DOHH2 (cell line): ENCODE results near the gene MGMT.

Experiments used
- EZH2phosphoT487 ChIP-seq: fragments of 200-600 bp; sonication (generic); IDR thresholded peaks from 2 replicates; pipeline ENCODE4 v1.6.1; 2017; ENCODE audit warnings: borderline replicate concordance, mild to moderate bottlenecking, antibody characterized with exemption, low read length, moderate library complexity, mixed read lengths
- TF ChIP-seq, protein P1 (sequence below): fragments of 200-600 bp; sonication (generic); IDR thresholded peaks from one replicate; pipeline ENCODE4 v1.5.1; 2014; ENCODE audit warnings: antibody characterized with exemption, mild to moderate bottlenecking, low read depth, low read length; ENCODE audit not compliant: poor library complexity, severe bottlenecking

DNA sequence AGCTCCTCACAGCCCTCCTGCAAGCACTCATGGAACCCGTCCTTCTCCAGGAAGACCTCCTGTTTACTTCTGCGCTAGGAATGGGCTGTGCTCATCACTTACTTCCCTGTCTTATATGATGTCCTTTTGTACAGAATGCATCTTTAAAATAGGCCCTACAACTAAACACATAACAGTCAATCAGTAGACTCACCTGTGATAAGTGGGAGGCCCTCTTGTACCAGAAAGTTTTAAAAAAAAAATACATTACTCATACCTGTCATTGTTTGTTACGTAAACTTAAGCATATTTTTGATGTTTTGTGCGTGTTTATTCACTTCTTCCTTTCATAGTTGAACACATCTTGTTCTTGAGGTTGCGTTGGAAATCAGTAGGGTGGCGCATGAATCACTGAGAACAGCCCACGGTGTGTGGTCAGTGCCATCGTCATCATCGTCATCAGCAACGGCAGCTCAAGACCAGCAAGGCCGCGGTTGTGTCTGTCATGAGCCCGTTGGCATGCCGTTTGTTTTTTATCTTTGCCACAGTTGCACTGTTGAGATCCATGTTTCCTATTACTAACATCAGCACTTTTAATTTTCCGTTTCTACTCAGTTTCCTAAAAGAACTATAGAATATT, 232.8 kb downstream of the MGMT start:
- TF ChIP-seq, protein P1, sequence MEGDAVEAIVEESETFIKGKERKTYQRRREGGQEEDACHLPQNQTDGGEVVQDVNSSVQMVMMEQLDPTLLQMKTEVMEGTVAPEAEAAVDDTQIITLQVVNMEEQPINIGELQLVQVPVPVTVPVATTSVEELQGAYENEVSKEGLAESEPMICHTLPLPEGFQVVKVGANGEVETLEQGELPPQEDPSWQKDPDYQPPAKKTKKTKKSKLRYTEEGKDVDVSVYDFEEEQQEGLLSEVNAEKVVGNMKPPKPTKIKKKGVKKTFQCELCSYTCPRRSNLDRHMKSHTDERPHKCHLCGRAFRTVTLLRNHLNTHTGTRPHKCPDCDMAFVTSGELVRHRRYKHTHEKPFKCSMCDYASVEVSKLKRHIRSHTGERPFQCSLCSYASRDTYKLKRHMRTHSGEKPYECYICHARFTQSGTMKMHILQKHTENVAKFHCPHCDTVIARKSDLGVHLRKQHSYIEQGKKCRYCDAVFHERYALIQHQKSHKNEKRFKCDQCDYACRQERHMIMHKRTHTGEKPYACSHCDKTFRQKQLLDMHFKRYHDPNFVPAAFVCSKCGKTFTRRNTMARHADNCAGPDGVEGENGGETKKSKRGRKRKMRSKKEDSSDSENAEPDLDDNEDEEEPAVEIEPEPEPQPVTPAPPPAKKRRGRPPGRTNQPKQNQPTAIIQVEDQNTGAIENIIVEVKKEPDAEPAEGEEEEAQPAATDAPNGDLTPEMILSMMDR: no peak
- no peak for TF ChIP-seq EZH2phosphoT487
